Measurements from ENCODE around the gene COLQ. TPM values are rescaled to one million over a fixed set of nuclear protein-coding genes. Genes with fewer than 3 reads are reported as not detected.

The COLQ gene
- polyA plus RNA-seq, 1 donor (not counting 4 experiments of a cell fraction or from before 2014, with no cell fraction given), result 0.35 TPM

DNA sequence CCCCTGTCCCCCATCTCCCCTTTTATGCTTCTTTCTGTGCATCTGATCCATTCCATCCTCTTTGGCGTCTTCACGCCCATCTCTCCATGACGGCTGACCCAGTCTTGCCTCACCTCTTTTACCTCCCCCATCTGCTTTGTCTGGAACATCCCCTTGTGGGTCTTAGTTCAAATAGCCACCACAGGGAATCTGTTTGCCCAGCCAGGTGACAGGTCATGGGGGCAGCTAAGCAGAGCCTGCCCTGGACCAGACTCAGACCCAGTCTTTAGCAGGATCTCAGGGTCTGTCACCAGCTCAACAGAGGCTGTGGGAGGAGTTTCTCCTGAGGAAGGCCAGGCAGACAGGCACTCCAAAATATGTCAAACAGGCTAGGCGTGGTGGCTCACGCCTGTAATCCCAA lies 28.1 kb downstream of the COLQ start:
- H3K9me1 ChIP-seq (ENCODE audit: control insufficient read depth, extremely low read depth, insufficient read depth, low read length), result no peaks in the 10 kb centered on the region
- no peaks in the 10 kb centered on the region for H3K4me1 ChIP-seq (ENCODE audit: control insufficient read depth, extremely low read depth, insufficient read depth, low read length)
- no peaks in the 10 kb centered on the region for H4K20me1 ChIP-seq (ENCODE audit: control insufficient read depth, extremely low read depth, insufficient read depth, low read length)
- no peak overlapping the region for H3K4me3 ChIP-seq (ENCODE audit: control insufficient read depth in 2 of 3, extremely low read depth in 1 of 3, insufficient read depth in 2 of 3, low read depth in 1 of 3, low read length in 3 of 3)
- no peaks in the 10 kb centered on the region for H3K79me2 ChIP-seq (ENCODE audit: control insufficient read depth, insufficient read depth, low read length)
- H3K4me2 ChIP-seq (ENCODE audit: control insufficient read depth, extremely low read depth, insufficient read depth, low read depth, low read length), result no peak overlapping the region
- no peak for FAIRE-seq
- H3K36me3 ChIP-seq (ENCODE audit: control insufficient read depth in 2 of 2, extremely low read depth in 1 of 2, insufficient read depth in 2 of 2, low read length in 2 of 2), result no peaks in the 10 kb centered on the region
- dilution Hi-C loops (cut with MboI; ENCODE audit: extremely low pct_ligation_motif_present, low sequenced_read_pairs), result no loop called here
- no peak overlapping the region for H3K9ac ChIP-seq (ENCODE audit: control insufficient read depth, extremely low read depth, insufficient read depth, low read length)
- DNase-seq (ENCODE audit: low read depth, low spot score), result no peak
- no peaks in the 10 kb centered on the region for H3K9me3 ChIP-seq (ENCODE audit: control insufficient read depth, low read depth, low read length)
- H3K27ac ChIP-seq (ENCODE audit: control insufficient read depth, insufficient read depth, low read length), result no peak overlapping the region
- TF ChIP-seq EZH2 (IDR thresholded peaks at IDR 0.05; ENCODE audit: low read length), result no peak
- TF ChIP-seq, protein P1, sequence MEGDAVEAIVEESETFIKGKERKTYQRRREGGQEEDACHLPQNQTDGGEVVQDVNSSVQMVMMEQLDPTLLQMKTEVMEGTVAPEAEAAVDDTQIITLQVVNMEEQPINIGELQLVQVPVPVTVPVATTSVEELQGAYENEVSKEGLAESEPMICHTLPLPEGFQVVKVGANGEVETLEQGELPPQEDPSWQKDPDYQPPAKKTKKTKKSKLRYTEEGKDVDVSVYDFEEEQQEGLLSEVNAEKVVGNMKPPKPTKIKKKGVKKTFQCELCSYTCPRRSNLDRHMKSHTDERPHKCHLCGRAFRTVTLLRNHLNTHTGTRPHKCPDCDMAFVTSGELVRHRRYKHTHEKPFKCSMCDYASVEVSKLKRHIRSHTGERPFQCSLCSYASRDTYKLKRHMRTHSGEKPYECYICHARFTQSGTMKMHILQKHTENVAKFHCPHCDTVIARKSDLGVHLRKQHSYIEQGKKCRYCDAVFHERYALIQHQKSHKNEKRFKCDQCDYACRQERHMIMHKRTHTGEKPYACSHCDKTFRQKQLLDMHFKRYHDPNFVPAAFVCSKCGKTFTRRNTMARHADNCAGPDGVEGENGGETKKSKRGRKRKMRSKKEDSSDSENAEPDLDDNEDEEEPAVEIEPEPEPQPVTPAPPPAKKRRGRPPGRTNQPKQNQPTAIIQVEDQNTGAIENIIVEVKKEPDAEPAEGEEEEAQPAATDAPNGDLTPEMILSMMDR (optimal IDR thresholded peaks at IDR 0.05 in 1 of 3, IDR thresholded peaks at IDR 0.05 in 1 of 3, conservative IDR thresholded peaks at IDR 0.05 in 1 of 3; ENCODE audit: extremely low read depth in 1 of 3, insufficient read depth in 2 of 3, low read length in 3 of 3), result no peak
- H2AFZ ChIP-seq (ENCODE audit: control insufficient read depth, low read length), result no peak overlapping the region
- H3K27me3 ChIP-seq (ENCODE audit: control insufficient read depth, extremely low read depth, insufficient read depth, low read length), result peaks cover 5% of the 10 kb centered on the region

DNA sequence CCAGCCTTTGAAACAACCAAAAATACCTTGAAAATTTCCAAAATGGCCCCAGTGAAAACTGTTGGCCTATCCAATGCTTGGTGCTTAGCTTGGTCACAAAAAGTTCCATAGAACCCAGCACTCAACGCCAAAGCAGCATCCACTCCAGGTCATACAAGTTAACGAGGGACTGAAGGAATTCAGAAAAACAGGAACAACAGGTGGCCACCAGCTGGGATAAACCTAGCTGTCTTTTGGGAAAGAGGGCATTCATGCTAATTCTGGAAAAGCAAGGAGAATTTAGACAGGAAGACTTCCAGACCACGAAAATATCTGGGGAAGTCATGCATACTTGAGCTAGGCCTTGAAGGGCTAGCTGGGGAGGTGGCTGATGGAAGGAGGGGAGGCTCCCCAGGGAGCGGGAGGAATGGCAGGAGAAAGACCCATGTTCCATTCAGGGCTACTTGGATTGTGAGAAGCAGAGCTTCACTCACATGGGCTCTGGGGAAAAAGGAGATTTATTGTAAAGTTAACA lies 28.6 kb downstream of the COLQ start:
- Histone ChIP-seq H3K9me3 (ENCODE audit: control insufficient read depth, low read depth, low read length) (no peaks in the 10 kb centered on the region), H2AFZ (ENCODE audit: control insufficient read depth, low read length) (no peak overlapping the region), H3K36me3 (ENCODE audit: control insufficient read depth in 2 of 2, extremely low read depth in 1 of 2, insufficient read depth in 2 of 2, low read length in 2 of 2) (no peaks in the 10 kb centered on the region), H3K79me2 (ENCODE audit: control insufficient read depth, insufficient read depth, low read length) (no peaks in the 10 kb centered on the region), H3K4me2 (ENCODE audit: control insufficient read depth, extremely low read depth, insufficient read depth, low read depth, low read length) (no peak overlapping the region), H4K20me1 (ENCODE audit: control insufficient read depth, extremely low read depth, insufficient read depth, low read length) (no peaks in the 10 kb centered on the region), H3K9me1 (ENCODE audit: control insufficient read depth, extremely low read depth, insufficient read depth, low read length) (no peaks in the 10 kb centered on the region), H3K9ac (ENCODE audit: control insufficient read depth, extremely low read depth, insufficient read depth, low read length) (no peak overlapping the region), H3K27ac (ENCODE audit: control insufficient read depth, insufficient read depth, low read length) (no peak overlapping the region), H3K4me3 (ENCODE audit: control insufficient read depth in 2 of 3, extremely low read depth in 1 of 3, insufficient read depth in 2 of 3, low read depth in 1 of 3, low read length in 3 of 3) (no peak overlapping the region), H3K27me3 (ENCODE audit: control insufficient read depth, extremely low read depth, insufficient read depth, low read length) (peaks cover 3% of the 10 kb centered on the region), H3K4me1 (ENCODE audit: control insufficient read depth, extremely low read depth, insufficient read depth, low read length) (no peaks in the 10 kb centered on the region)
- DNase-seq (ENCODE audit: low read depth, low spot score) (no peak), FAIRE-seq (no peak)
- dilution Hi-C loops (cut with MboI; ENCODE audit: extremely low pct_ligation_motif_present, low sequenced_read_pairs), result no loop called here
- TF ChIP-seq, protein P1 (optimal IDR thresholded peaks at IDR 0.05 in 1 of 3, IDR thresholded peaks at IDR 0.05 in 1 of 3, conservative IDR thresholded peaks at IDR 0.05 in 1 of 3; ENCODE audit: extremely low read depth in 1 of 3, insufficient read depth in 2 of 3, low read length in 3 of 3), result no peak
- no peak for TF ChIP-seq EZH2 (IDR thresholded peaks at IDR 0.05; ENCODE audit: low read length)

Measured in keratinocyte (primary cell).